Measurements from ENCODE around the gene IFNL4. TPM values are rescaled to one million over a fixed set of nuclear protein-coding genes. Genes with fewer than 3 reads are reported as not detected.

IFNL4 gene
- total and polyA plus RNA-seq, 4 donors = not detected

GRCh38 chr19:39293394-39293793 lies 44.7 kb upstream of the IFNL4 start:
- H3K9me3 ChIP-seq (ENCODE audit: control insufficient read depth in 4 of 4, low read length in 3 of 4) = no peaks in the 10 kb centered on the region
- H3K36me3 ChIP-seq (ENCODE audit: control insufficient read depth in 4 of 4, insufficient read depth in 3 of 4, low read depth in 1 of 4, low read length in 3 of 4) = no peaks in the 10 kb centered on the region
- no peak for TF ChIP-seq MAX (IDR thresholded peaks at IDR 0.05)
- TF ChIP-seq ZBTB33 (IDR thresholded peaks at IDR 0.05) = no peak
- no peak for TF ChIP-seq REST (IDR thresholded peaks at IDR 0.05)
- TF ChIP-seq HNF4A (conservative IDR thresholded peaks at IDR 0.05) = no peak
- no peak for TF ChIP-seq NR2F2 (IDR thresholded peaks at IDR 0.05)
- TF ChIP-seq FOXA2 (IDR thresholded peaks at IDR 0.05) = no peak
- TF ChIP-seq GABPA (IDR thresholded peaks at IDR 0.05 in 1 of 2, conservative IDR thresholded peaks at IDR 0.05 in 1 of 2) = no peak
- no peak for TF ChIP-seq HNF4G (IDR thresholded peaks at IDR 0.05)
- no peak for TF ChIP-seq RAD21 (IDR thresholded peaks at IDR 0.05)
- TF ChIP-seq EGR1 (IDR thresholded peaks at IDR 0.05; ENCODE audit: low read depth in 2 of 2) = no peak
- no peak for TF ChIP-seq CTCF (IDR thresholded peaks at IDR 0.05; ENCODE audit: low read depth, low read length, missing input control)
- TF ChIP-seq SP1 (IDR thresholded peaks at IDR 0.05) = no peak
- TF ChIP-seq RXRA (IDR thresholded peaks at IDR 0.05) = no peak
- TF ChIP-seq ATF3 (IDR thresholded peaks at IDR 0.05) = no peak
- TF ChIP-seq YY1 (IDR thresholded peaks at IDR 0.05) = no peak
- TF ChIP-seq JUND (IDR thresholded peaks at IDR 0.05) = no peak
- TF ChIP-seq TAF1 (conservative IDR thresholded peaks at IDR 0.05) = no peak
- no peak for TF ChIP-seq FOXA1 (IDR thresholded peaks at IDR 0.05)
- H3K4me1 ChIP-seq (ENCODE audit: control insufficient read depth in 4 of 4, insufficient read depth in 4 of 4, low read length in 3 of 4) = no peaks in the 10 kb centered on the region
- no peak overlapping the region for H3K27ac ChIP-seq (ENCODE audit: low read depth in 1 of 2, low read length in 2 of 2)
- H3K4me3 ChIP-seq (ENCODE audit: low read depth in 1 of 3, low read length in 3 of 3) = no peak overlapping the region
- H3K27me3 ChIP-seq (ENCODE audit: control insufficient read depth in 4 of 4, insufficient read depth in 4 of 4, low read length in 3 of 4) = no peaks in the 10 kb centered on the region
- WGBS = 75% methylated on average over 4 of the region's 4 CpGs
- no peak for DNase-seq (ENCODE audit: low spot score)
- no peak overlapping the region for H3K9ac ChIP-seq (ENCODE audit: low read depth in 1 of 2, low read length in 2 of 2)

Measured in liver (tissue), 9 donors.